Panc1 (cell line): ENCODE results near the gene DALRD3. TPM values are rescaled to one million over a fixed set of nuclear protein-coding genes. Genes with fewer than 3 reads are reported as not detected.

Source experiments
- ATAC-seq: fragments of 200-7000 bp; cut with Tn5 transposase; 2 replicates; pipeline ENCODE4 v1.9.1; 2020; ENCODE audit warnings: mild to moderate bottlenecking, moderate library complexity
- BruUV-seq: library from RNA; stranded (reverse); fragments of 400-500 nt; replicated peaks from 2 replicates; lab custom pipeline; 2021; lab: Mats Ljungman, UMichigan
- CTCF ChIA-PET: fragments of 300-600 bp; sonication (Branson Sonifier 250); formaldehyde crosslinking; loops from one replicate; lab custom pipeline; 2022; ENCODE audit warnings: antibody characterized with exemption; lab: Charles Lee
- POLR2A ChIA-PET: fragments of 300-600 bp; sonication (Branson Sonifier 250); formaldehyde crosslinking; loops from one replicate; lab custom pipeline; 2022; ENCODE audit warnings: antibody characterized with exemption; lab: Charles Lee
- DNase-seq: peaks from one replicate; pipeline ENCODE4 v3.0.0-alpha.2; 2010; ENCODE audit warnings: low read depth, low spot score
- H3K27ac ChIP-seq: 2 replicates; pipeline ENCODE4 v1.5.1; 2011; ENCODE audit warnings: mild to moderate bottlenecking, low read length, inconsistent platforms
- H3K27me3 ChIP-seq: fragments of 200-500 bp; sonication (Bioruptor generic); 2 replicates; pipeline ENCODE4 v1.6.0; 2014; ENCODE audit warnings: low read length, inconsistent platforms; ENCODE audit not compliant: control insufficient read depth, insufficient read depth
- H3K36me3 ChIP-seq: fragments of 200-500 bp; sonication (Bioruptor generic); 2 replicates; pipeline ENCODE4 v1.5.1; 2014; ENCODE audit warnings: inconsistent platforms, mild to moderate bottlenecking, low read length, moderate library complexity; ENCODE audit not compliant: control insufficient read depth, insufficient read depth
- H3K4me1 ChIP-seq: 2 replicates; pipeline ENCODE4 v1.5.1; 2011; ENCODE audit warnings: inconsistent platforms, mild to moderate bottlenecking, low read length, moderate library complexity; ENCODE audit not compliant: control insufficient read depth, insufficient read depth
- H3K4me3 ChIP-seq, 2 experiments: 2 replicates each; pipeline ENCODE4 v1.5.1; 2011 to 2012; ENCODE audit warnings: low read depth in 2 of 2, low read length in 2 of 2, mild to moderate bottlenecking in 2 of 2, inconsistent platforms in 1 of 2, moderate library complexity in 1 of 2
- H3K9me3 ChIP-seq: fragments of 200-500 bp; sonication (Bioruptor generic); 2 replicates; pipeline ENCODE4 v1.5.1; 2014; ENCODE audit warnings: low read depth, mild to moderate bottlenecking, inconsistent platforms, low read length, moderate library complexity; ENCODE audit not compliant: control insufficient read depth, insufficient read depth
- CTCF ChIP-seq: fragments of 450-650 bp; IDR thresholded peaks from 2 replicates; pipeline ENCODE4 v1.5.1; 2017; ENCODE audit warnings: mild to moderate bottlenecking
- POLR2AphosphoS5 ChIP-seq: IDR thresholded peaks from 2 replicates; pipeline ENCODE4 v1.6.1; 2012; ENCODE audit warnings: mild to moderate bottlenecking, low read depth, low read length, moderate library complexity
- REST ChIP-seq, 2 experiments: IDR thresholded peaks; 2 replicates each; pipeline ENCODE4 v1.6.1; 2011 to 2012; ENCODE audit warnings: low read depth in 2 of 2, control low read depth in 1 of 2, low read length in 1 of 2, mild to moderate bottlenecking in 1 of 2, moderate library complexity in 1 of 2; ENCODE audit not compliant: insufficient read depth in 1 of 2
- SIN3A ChIP-seq: IDR thresholded peaks from 2 replicates; pipeline ENCODE4 v1.6.1; 2012; ENCODE audit warnings: low read depth, mild to moderate bottlenecking, low read length, moderate library complexity, borderline replicate concordance; ENCODE audit not compliant: insufficient read depth
- TCF7L2 ChIP-seq: IDR thresholded peaks from 2 replicates; pipeline ENCODE4 v1.6.1; 2011; ENCODE audit warnings: mild to moderate bottlenecking, low read depth, low read length, inconsistent platforms
- in situ Hi-C: cut with HindIII; loops from 2 replicates; pipeline ENCODE4 v1.10.0; 2016; ENCODE audit warnings: low sequenced_read_pairs, low pct_unique_long_range_greater_than_20kb
- intact Hi-C: fragments of 100-400 bp; cut with micrococcal nuclease; formaldehyde crosslinking; loops from one replicate; pipeline ENCODE4 v1.10.0; 2022; ENCODE audit not compliant: unreplicated experiment
- total RNA-seq: library from RNA; stranded (reverse); gene quantifications from one replicate; pipeline ENCODE4 v1.2.1, GENCODE V29; 2021; ENCODE audit not compliant: unreplicated experiment

DALRD3 gene
- total RNA-seq, 1 experiment from 2014 or later = 22.5 TPM

- H3K27me3 ChIP-seq = no peaks in the 10 kb centered on the region
- CTCF ChIA-PET = interaction anchor here (0.6 to 2.0 kb wide), 2 partner anchors 18 to 82 kb away, joined by 3 to 19 read pairs; partner anchors contain the start of gene WDR6
- BruUV-seq = no TSS peak
- TF ChIP-seq REST (IDR thresholded peaks at IDR 0.05; ENCODE audit: insufficient read depth in 1 of 2, low read depth in 2 of 2, low read length in 1 of 2) = no peak
- TF ChIP-seq SIN3A = no peak
- no peak for TF ChIP-seq CTCF
- TF ChIP-seq POLR2AphosphoS5 = no peak
- TF ChIP-seq TCF7L2 = no peak; the same call in 1 of the 2 replicates
- no peaks in the 10 kb centered on the region for H3K9me3 ChIP-seq
- POLR2A ChIA-PET = interaction anchor here (0.9 to 1.5 kb wide), 3 partner anchors 18 to 31 kb away, joined by 3 to 6 read pairs (median 3); partner anchors contain the start of gene WDR6
- DNase-seq (no peak), ATAC-seq (peak; percentile 7)
- intact Hi-C loops = no loop called here
- in situ Hi-C loops = no loop called here
- H3K4me1 ChIP-seq = peaks cover 19% of the 10 kb centered on the region
- peak overlapping the region; percentile 81 for H3K27ac ChIP-seq
- H3K4me3 ChIP-seq = peak overlapping the region; percentile 50 to 68
- no peaks in the 10 kb centered on the region for H3K36me3 ChIP-seq
Observed at GRCh38 chr3:48989126-48989795, 29.1 kb downstream of the DALRD3 start.

GRCh38 chr3:48985831-48986376 is 32.5 kb downstream of the DALRD3 start:
- CTCF ChIA-PET = no interaction called here
- intact Hi-C loops (no loop called here), in situ Hi-C loops (no loop called here)
- no TSS peak for BruUV-seq
- no peak for ATAC-seq
- POLR2A ChIA-PET = no interaction called here
- H3K36me3 ChIP-seq = peaks cover 8% of the 10 kb centered on the region
- no peaks in the 10 kb centered on the region for H3K27me3 ChIP-seq
- TF ChIP-seq REST (IDR thresholded peaks at IDR 0.05; ENCODE audit: insufficient read depth in 1 of 2, low read depth in 2 of 2, low read length in 1 of 2) = no peak
- no peak overlapping the region for H3K27ac ChIP-seq
- H3K4me1 ChIP-seq = peaks cover 7% of the 10 kb centered on the region
- DNase-seq = no peak
- H3K9me3 ChIP-seq = no peaks in the 10 kb centered on the region
- H3K4me3 ChIP-seq = no peak overlapping the region
